Cardiac muscle cell (in vitro differentiated cells and primary cell): ENCODE measurements around the gene FDCSP. TPM values are rescaled to one million over a fixed set of nuclear protein-coding genes. Genes with fewer than 3 reads are reported as not detected.

Experiments used
- DNase-seq, 2 donors: peaks; one replicate each; pipeline versions ENCODE4 v3.0.0 to v3.0.0-alpha.2; 2010 to 2017; ENCODE audit warnings: low read depth in 1 of 2, low spot score in 1 of 2
- H3K27ac ChIP-seq: fragments of 200-600 bp; sonication (generic); 2 replicates; pipeline ENCODE4 v1.5.1; 2016
- H3K27me3 ChIP-seq: fragments of 200-600 bp; sonication (generic); 2 replicates; pipeline ENCODE4 v1.6.0; 2016; ENCODE audit warnings: control low read depth
- H3K36me3 ChIP-seq: fragments of 200-600 bp; sonication (generic); 2 replicates; pipeline ENCODE4 v1.5.1; 2016; ENCODE audit warnings: control low read depth
- H3K4me1 ChIP-seq: fragments of 200-600 bp; sonication (generic); 2 replicates; pipeline ENCODE4 v1.8.1; 2017; ENCODE audit warnings: low read depth, mild to moderate bottlenecking, mixed run types
- H3K4me3 ChIP-seq: fragments of 200-600 bp; sonication (generic); 2 replicates; pipeline ENCODE4 v1.5.1; 2016; ENCODE audit warnings: mild to moderate bottlenecking
- H3K9me3 ChIP-seq: fragments of 200-600 bp; sonication (generic); 2 replicates; pipeline ENCODE4 v1.5.1; 2017; ENCODE audit warnings: low read depth, mild to moderate bottlenecking, control low read depth
- CTCF ChIP-seq: IDR thresholded peaks from 2 replicates; pipeline ENCODE4 v1.5.1; 2012; ENCODE audit warnings: low read depth, mild to moderate bottlenecking, low read length
- polyA plus RNA-seq: library from polyadenylated mRNA; unstranded; fragments of >200 nt; fragmentation: Nextera tagmentation; extraction: Ambion mirVana; gene quantifications from 2 replicates; pipeline ENCODE4 v1.2.1, GENCODE V29; 2016
- total RNA-seq: library from RNA; depleted of rRNA; stranded (reverse); fragments of >200 nt; gene quantifications from 2 replicates; pipeline ENCODE4 v1.2.3, GENCODE V29; 2016

Gene FDCSP
- total RNA-seq (not detected in 2 replicates), polyA plus RNA-seq (not detected in 2 replicates)

- Histone ChIP-seq H3K4me1 (peaks cover 3% of the 10 kb centered on the region), H3K36me3 (no peaks in the 10 kb centered on the region), H3K27me3 (no peaks in the 10 kb centered on the region), H3K4me3 (no peak within 1 kb of the TSS), H3K27ac (no peak within 1 kb of the TSS), H3K9me3 (no peaks in the 10 kb centered on the region)
- no peak for TF ChIP-seq CTCF
- no peak for DNase-seq
Observed at GRCh38 chr4:70225824-70226223, at the start of gene FDCSP. TSS of gene FDCSP (plus strand) at chr4:70226124. CDS start at chr4:70231195, 5,071 bp downstream.

GRCh38 chr4:70177090-70177489, 48.8 kb upstream of the FDCSP start:
- no peaks in the 10 kb centered on the region for H3K9me3 ChIP-seq
- no peaks in the 10 kb centered on the region for H3K27me3 ChIP-seq
- no peak overlapping the region for H3K27ac ChIP-seq
- DNase-seq, result no peak
- H3K4me3 ChIP-seq, result no peak overlapping the region
- H3K4me1 ChIP-seq, result no peaks in the 10 kb centered on the region
- TF ChIP-seq CTCF, result no peak
- H3K36me3 ChIP-seq, result no peaks in the 10 kb centered on the region

- H3K27me3 ChIP-seq, result no peaks in the 10 kb centered on the region
- no peak for TF ChIP-seq CTCF
- H3K27ac ChIP-seq, result no peak overlapping the region
- no peaks in the 10 kb centered on the region for H3K9me3 ChIP-seq
- H3K4me1 ChIP-seq, result peaks cover 6% of the 10 kb centered on the region
- no peak for DNase-seq
- no peak overlapping the region for H3K4me3 ChIP-seq
- H3K36me3 ChIP-seq, result no peaks in the 10 kb centered on the region
Observed at GRCh38 chr4:70178075-70178660, 47.8 kb upstream of the FDCSP start.

- no peaks in the 10 kb centered on the region for H3K27me3 ChIP-seq
- no peak overlapping the region for H3K4me3 ChIP-seq
- H3K36me3 ChIP-seq, result no peaks in the 10 kb centered on the region
- H3K9me3 ChIP-seq, result no peaks in the 10 kb centered on the region
- peaks cover 10% of the 10 kb centered on the region for H3K4me1 ChIP-seq
- no peak overlapping the region for H3K27ac ChIP-seq
- no peak for TF ChIP-seq CTCF
- no peak for DNase-seq
Observed at GRCh38 chr4:70179811-70180210, 46.1 kb upstream of the FDCSP start.

- no peaks in the 10 kb centered on the region for H3K27me3 ChIP-seq
- H3K4me1 ChIP-seq, result peaks cover 10% of the 10 kb centered on the region
- H3K36me3 ChIP-seq, result no peaks in the 10 kb centered on the region
- H3K27ac ChIP-seq, result no peak overlapping the region
- DNase-seq, result no peak
- no peak for TF ChIP-seq CTCF
- H3K4me3 ChIP-seq, result no peak overlapping the region
- no peaks in the 10 kb centered on the region for H3K9me3 ChIP-seq
Observed at GRCh38 chr4:70181864-70182263, 44.1 kb upstream of the FDCSP start.
